ENCODE measurements around the gene BRD4.

BRD4 gene

GRCh38 chr19:15188851-15189250 lies 143.5 kb downstream of the BRD4 start:
- no peak for DNase-seq

DNA sequence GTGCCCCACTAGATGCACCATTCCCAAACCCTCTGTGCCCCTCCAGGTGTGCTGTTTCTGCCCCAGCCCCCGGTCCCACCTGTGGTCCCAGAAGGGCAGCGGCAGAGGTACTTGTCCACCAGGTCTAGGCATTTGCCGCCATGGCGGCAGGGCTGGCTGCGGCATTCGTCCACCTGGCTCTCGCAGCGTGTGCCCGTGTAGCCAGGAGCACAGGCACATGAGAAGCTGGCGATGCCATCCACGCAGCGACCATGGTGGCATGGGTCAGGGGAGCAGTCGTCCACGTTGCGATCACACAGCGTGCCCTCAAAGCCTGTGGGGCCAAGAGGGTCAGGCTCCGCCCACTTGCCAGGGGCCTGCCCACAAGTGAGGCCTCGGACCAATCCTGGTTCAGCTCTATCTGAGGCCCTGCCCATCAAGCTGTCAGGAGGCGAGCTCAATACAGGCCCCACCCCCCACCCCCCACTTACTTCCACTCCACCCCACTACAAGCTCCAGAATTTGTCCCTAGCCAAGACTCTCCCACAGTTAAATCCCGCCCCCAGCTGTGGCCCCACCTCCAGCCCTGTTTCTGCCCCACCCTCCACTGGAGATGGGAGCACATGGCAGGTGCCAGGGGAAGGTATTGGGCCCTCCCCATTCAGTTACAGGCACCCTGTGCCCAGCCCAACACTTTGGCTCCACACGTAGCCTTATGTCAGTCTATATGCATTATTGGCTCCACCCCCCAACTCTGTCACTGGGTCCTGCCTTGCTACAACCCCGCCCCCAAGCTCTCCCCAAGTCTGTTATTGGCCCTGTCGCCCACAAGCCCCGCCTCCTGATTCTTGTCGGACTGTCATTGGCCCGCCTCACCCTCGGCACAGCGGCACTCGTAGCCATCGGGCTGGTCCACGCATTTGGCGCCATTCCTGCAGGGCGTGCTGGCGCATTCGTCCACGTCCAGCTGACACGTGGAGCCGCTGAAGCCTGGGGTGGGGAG lies 145.0 kb downstream of the BRD4 start:
- DNase-seq: no peak
